Measurements from ENCODE around the gene PRMT7. TPM values are rescaled to one million over a fixed set of nuclear protein-coding genes. Genes with fewer than 3 reads are reported as not detected.

PRMT7 gene
- total RNA-seq, 1 experiment from 2014 or later = 33.1 TPM

DNA sequence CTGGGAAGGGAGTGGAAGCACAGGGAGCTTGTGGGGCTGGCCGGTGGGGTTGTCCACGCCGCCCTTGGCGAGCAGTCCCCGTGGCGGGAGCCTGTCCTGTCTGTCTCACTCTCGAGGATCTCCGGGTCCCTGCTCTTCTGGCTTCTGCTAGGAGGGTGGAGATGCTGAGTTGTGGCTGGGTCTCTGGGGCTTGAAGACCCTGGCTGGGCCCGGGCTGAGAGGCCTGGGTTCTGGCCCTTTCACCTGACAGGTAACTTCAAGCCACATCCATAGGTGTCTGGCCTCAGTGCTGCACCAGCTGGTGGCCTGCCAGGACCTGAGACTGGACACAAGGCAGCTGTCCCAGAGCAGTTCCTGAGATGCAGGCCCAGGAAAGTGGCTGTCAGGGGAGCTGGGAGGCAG, 46.7 kb downstream of the PRMT7 start:
- in situ Hi-C loops (cut with HindIII; ENCODE audit: low pct_unique_long_range_greater_than_20kb, low sequenced_read_pairs) = no loop called here
- POLR2A ChIA-PET = no interaction called here
- Histone ChIP-seq H3K27ac (ENCODE audit: low read length) (no peak overlapping the region), H3K4me3 (ENCODE audit: low read depth in 2 of 2, low read length in 2 of 2) (no peak overlapping the region), H3K9me3 (ENCODE audit: control insufficient read depth, insufficient read depth, low read depth, low read length) (no peaks in the 10 kb centered on the region), H3K27me3 (ENCODE audit: control insufficient read depth, insufficient read depth, low read length) (no peaks in the 10 kb centered on the region), H3K4me1 (ENCODE audit: control insufficient read depth, insufficient read depth, low read length) (no peaks in the 10 kb centered on the region), H3K36me3 (ENCODE audit: control insufficient read depth, insufficient read depth, low read length) (no peaks in the 10 kb centered on the region)
- DNase-seq (ENCODE audit: low read depth, low spot score) = no peak
- intact Hi-C loops (cut with micrococcal nuclease; ENCODE audit: unreplicated experiment) = no loop called here
- TF ChIP-seq TCF7L2 (IDR thresholded peaks at IDR 0.05; ENCODE audit: low read depth, low read length) = no peak
- TF ChIP-seq, protein P1, sequence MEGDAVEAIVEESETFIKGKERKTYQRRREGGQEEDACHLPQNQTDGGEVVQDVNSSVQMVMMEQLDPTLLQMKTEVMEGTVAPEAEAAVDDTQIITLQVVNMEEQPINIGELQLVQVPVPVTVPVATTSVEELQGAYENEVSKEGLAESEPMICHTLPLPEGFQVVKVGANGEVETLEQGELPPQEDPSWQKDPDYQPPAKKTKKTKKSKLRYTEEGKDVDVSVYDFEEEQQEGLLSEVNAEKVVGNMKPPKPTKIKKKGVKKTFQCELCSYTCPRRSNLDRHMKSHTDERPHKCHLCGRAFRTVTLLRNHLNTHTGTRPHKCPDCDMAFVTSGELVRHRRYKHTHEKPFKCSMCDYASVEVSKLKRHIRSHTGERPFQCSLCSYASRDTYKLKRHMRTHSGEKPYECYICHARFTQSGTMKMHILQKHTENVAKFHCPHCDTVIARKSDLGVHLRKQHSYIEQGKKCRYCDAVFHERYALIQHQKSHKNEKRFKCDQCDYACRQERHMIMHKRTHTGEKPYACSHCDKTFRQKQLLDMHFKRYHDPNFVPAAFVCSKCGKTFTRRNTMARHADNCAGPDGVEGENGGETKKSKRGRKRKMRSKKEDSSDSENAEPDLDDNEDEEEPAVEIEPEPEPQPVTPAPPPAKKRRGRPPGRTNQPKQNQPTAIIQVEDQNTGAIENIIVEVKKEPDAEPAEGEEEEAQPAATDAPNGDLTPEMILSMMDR (IDR thresholded peaks at IDR 0.05) = no peak
- no peak for TF ChIP-seq SIN3A (IDR thresholded peaks at IDR 0.05; ENCODE audit: borderline replicate concordance, insufficient read depth, low read depth, low read length)
- no peak for TF ChIP-seq POLR2AphosphoS5 (IDR thresholded peaks at IDR 0.05; ENCODE audit: low read depth, low read length)
- TF ChIP-seq, protein P2, sequence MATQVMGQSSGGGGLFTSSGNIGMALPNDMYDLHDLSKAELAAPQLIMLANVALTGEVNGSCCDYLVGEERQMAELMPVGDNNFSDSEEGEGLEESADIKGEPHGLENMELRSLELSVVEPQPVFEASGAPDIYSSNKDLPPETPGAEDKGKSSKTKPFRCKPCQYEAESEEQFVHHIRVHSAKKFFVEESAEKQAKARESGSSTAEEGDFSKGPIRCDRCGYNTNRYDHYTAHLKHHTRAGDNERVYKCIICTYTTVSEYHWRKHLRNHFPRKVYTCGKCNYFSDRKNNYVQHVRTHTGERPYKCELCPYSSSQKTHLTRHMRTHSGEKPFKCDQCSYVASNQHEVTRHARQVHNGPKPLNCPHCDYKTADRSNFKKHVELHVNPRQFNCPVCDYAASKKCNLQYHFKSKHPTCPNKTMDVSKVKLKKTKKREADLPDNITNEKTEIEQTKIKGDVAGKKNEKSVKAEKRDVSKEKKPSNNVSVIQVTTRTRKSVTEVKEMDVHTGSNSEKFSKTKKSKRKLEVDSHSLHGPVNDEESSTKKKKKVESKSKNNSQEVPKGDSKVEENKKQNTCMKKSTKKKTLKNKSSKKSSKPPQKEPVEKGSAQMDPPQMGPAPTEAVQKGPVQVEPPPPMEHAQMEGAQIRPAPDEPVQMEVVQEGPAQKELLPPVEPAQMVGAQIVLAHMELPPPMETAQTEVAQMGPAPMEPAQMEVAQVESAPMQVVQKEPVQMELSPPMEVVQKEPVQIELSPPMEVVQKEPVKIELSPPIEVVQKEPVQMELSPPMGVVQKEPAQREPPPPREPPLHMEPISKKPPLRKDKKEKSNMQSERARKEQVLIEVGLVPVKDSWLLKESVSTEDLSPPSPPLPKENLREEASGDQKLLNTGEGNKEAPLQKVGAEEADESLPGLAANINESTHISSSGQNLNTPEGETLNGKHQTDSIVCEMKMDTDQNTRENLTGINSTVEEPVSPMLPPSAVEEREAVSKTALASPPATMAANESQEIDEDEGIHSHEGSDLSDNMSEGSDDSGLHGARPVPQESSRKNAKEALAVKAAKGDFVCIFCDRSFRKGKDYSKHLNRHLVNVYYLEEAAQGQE (IDR thresholded peaks at IDR 0.05; ENCODE audit: insufficient read depth in 1 of 2, low read depth in 2 of 2, low read length in 1 of 2) = no peak
- CTCF ChIA-PET = no interaction called here
- ATAC-seq = no peak
- BruUV-seq (replicated peaks) = no TSS peak

DNA sequence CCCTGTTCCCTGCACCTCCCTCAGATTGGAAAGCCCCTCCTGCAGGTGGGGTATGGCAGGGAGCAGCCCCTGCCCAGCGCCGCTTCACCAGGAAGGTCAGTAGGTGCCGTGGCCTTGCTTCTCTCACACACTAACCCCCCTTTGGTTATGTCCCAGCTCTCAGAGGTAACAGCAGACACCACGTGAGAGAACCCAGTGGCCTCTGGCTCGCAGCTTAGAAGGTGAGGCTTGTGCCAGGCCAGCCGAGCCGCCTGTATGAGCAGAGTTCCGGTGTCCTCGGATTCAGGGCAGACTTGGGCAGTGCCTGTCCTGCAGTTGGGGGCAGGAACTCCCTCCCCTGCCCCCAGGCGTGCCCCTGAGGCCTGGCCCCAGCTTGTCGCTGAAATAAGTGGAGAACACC, 47.1 kb downstream of the PRMT7 start:
- H3K27me3 ChIP-seq (ENCODE audit: control insufficient read depth, insufficient read depth, low read length) = no peaks in the 10 kb centered on the region
- intact Hi-C loops (cut with micrococcal nuclease; ENCODE audit: unreplicated experiment) (no loop called here), in situ Hi-C loops (cut with HindIII; ENCODE audit: low pct_unique_long_range_greater_than_20kb, low sequenced_read_pairs) (no loop called here)
- no peaks in the 10 kb centered on the region for H3K36me3 ChIP-seq (ENCODE audit: control insufficient read depth, insufficient read depth, low read length)
- DNase-seq (ENCODE audit: low read depth, low spot score) (no peak), ATAC-seq (no peak)
- H3K27ac ChIP-seq (ENCODE audit: low read length) = no peak overlapping the region
- H3K4me1 ChIP-seq (ENCODE audit: control insufficient read depth, insufficient read depth, low read length) = no peaks in the 10 kb centered on the region
- BruUV-seq (replicated peaks) = no TSS peak
- no peaks in the 10 kb centered on the region for H3K9me3 ChIP-seq (ENCODE audit: control insufficient read depth, insufficient read depth, low read depth, low read length)
- ChIA-PET POLR2A (no interaction called here), CTCF (no interaction called here)
- no peak overlapping the region for H3K4me3 ChIP-seq (ENCODE audit: low read depth in 2 of 2, low read length in 2 of 2)
- no peak for TF ChIP-seq POLR2AphosphoS5 (IDR thresholded peaks at IDR 0.05; ENCODE audit: low read depth, low read length)
- TF ChIP-seq, protein P1 (IDR thresholded peaks at IDR 0.05) = no peak
- TF ChIP-seq, protein P2 (IDR thresholded peaks at IDR 0.05; ENCODE audit: insufficient read depth in 1 of 2, low read depth in 2 of 2, low read length in 1 of 2) = no peak
- no peak for TF ChIP-seq SIN3A (IDR thresholded peaks at IDR 0.05; ENCODE audit: borderline replicate concordance, insufficient read depth, low read depth, low read length)
- TF ChIP-seq TCF7L2 (IDR thresholded peaks at IDR 0.05; ENCODE audit: low read depth, low read length) = no peak

Measured in Panc1 (cell line).